ENCODE data around the gene GOLT1B.
A peak's percentile ranks its signal among the peaks of the same experiment; 100 is the strongest.
"Not testable (repeated sequence)": the region's sequence is repeated elsewhere in the genome, so short reads cannot be mapped to it uniquely, and the experiment has no call there.

GOLT1B gene

GRCh38 chr12:21501258-21502163 is at the start of gene GOLT1B, which contains the start of gene RECQL:
Gene GOLT1B (plus strand): TSS chr12:21501789. CDS start chr12:21501924, 135 bp downstream.
Gene RECQL (minus strand): TSS chr12:21501635. CDS start chr12:21499570, 2,065 bp downstream.
- DNase-seq (ENCODE audit: low read depth) = peak; percentile 86

DNA sequence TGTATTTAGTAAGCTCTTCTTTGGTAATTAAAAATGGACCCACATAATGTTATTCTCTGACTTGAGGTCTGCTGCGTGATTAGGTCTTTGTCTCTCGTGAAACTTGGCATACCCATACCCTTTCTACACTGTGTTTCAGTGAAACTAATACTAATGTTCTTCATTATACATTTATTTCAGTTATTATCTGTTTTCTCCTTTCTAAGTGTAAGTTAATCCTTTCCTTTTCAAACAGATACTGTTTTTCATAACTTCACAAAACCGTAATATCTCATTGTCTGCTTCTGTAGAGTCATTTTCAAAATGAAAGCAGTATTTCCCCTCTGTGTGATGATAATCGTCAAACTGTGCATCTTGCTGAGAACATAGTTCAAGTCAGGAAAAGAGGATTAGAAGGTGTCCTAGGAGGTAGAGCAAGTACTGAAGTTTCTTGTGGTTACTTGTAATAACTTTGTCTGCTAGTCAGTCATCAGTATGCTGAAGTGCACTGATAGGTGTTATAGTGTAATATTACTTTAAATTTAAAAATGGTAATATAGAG is 48.2 kb upstream of the GOLT1B start:
- no peak for DNase-seq (ENCODE audit: low read depth)

- no peak for DNase-seq (ENCODE audit: low read depth)
These were observed 45.3 kb upstream of the GOLT1B start for GRCh38 chr12:21456291-21456780.

- no peak for DNase-seq (ENCODE audit: low read depth)
These were observed 42.1 kb upstream of the GOLT1B start for GRCh38 chr12:21459474-21459873.

- not testable (repeated sequence) for DNase-seq (ENCODE audit: low read depth)
These were observed 34.3 kb upstream of the GOLT1B start for GRCh38 chr12:21467334-21467733.

- DNase-seq (ENCODE audit: low read depth) = no peak
These were observed 30.3 kb upstream of the GOLT1B start for GRCh38 chr12:21471294-21471693.

DNA sequence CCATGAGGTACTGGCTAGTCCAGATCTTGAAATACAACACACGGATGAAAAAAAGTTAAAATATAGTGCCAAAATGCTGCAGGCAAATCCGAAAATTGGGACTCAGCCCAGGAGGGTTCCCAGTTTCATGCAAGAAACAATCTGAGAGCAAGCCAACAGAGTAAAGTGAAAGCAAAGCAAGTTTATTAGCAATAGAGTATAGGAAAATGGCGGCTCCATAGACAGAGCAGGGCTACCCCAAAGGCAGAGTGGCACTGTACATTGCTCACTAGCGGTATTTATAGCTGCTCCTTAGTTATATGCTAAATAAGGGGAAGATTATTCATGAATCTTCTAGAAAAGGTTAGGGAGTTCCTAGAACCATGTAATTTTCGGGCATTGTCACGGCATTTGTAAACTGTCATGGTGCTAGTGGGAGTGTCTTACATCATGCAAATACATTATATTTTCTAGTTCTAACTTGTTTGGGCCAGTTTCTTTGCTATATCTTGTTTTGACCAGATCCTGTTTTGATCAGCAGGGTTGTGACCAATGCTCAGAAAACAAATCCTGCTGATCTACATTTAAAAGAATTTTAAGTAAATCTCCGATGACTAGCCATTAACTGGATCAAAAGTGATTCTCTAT is 29.3 kb upstream of the GOLT1B start:
- DNase-seq (ENCODE audit: low read depth) = no peak

DNA sequence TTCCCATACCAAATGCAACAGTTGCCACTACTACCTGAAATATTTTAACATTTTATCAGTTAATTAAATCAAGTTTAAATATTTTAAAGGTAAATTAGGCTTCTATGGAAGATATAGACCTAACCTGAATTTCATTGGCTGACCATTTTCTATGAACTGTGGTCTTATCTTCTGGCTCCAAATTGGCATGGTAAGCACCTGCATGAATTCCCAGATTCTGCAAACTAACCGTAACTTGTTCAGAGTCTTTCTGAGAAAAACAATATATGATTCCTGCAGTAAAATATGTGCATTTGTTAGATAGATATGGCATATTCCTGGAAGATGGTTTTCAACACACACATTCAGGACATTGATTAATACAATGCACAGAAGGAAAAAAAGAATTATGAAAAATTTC is 26.0 kb upstream of the GOLT1B start:
- DNase-seq (ENCODE audit: low read depth) = no peak

DNA sequence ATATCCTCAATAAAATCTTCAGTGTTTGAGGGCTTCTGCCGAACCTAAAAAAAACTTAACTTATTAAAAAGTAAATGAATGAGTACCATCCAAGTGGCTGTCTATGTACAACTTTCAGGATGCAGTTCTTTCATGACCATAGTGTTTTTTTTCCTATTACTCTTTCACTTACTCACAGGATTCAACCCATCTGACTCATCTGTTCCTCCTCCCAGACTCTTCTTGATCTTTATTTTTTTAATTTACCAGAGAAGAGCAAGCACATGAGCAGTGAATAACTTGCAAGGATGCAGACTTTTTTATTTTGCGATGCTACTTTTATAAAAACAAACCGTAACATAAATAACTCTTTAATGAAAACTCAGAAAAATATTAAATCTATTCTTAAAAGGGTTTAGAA is 24.6 kb upstream of the GOLT1B start:
- DNase-seq (ENCODE audit: low read depth) = no peak

DNA sequence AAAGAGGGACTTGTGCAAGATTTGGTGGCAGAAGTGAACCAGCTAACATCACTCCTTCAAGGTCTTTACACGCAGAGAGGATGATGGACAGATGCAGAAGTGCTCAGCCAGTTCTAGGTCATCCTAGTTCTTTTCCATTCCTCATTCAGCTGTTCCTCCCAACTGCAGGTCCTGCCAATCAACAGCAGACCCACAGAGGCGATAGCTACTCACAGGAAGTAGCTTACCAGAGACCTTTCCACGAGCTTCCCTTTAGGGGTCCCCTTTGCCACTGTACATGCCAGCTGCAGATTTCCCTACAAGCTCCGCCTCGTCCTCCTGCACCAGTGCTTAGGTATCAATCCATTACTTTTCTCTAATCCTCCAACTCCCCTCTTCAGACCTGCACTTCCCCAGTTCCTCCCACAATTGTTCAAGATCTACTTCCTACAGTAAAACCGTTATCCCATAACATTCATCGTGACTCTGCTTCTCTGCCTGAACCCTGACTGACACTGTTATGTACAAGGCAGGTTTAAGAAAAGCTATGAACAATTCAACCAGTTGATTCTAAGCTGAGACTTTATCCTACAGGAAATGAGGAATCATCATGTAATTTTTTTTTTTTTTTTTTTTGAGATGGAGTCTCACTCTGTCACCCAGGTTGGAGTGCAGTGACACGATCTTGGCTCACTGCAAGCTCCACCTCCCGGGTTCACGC is 22.7 kb upstream of the GOLT1B start:
- no peak for DNase-seq (ENCODE audit: low read depth)

GRCh38 chr12:21483531-21483930 is 18.1 kb upstream of the GOLT1B start:
- DNase-seq (ENCODE audit: low read depth) = no peak

DNA sequence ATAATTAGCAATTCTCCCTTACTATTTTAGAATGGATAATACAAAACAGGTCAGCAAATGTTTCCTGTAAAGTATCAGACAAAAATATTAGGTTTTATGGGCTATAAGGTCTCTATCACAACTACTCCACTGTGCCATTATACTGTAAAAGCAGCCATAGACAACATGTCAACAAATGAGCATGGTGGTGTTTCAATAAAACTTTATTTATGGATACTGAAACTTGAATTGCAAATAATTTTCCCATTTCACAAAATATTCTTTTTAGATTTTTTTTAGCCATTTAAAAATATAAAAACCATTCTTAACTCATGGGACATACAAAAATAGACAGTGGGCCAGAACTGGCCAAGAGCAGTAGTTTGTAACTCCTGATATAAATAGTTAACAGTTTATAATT is 15.6 kb upstream of the GOLT1B start:
- no peak for DNase-seq (ENCODE audit: low read depth)

DNA sequence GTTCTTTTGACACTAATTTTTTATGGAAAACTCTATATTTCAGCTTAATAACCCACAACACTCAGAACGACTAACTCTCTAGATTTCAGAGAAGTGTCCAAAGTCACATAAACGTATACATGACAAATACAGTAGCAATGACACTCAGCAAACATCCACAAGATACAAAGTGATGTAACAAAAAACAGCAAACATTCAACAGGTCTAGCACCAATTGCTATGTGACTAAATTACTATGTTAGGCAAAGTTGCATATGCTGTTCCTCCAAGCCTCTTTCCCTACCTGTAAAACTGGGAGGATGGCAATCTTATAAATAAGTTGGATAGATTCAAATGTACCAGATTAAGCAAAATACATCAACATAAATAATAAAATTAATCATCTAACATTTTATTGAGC is 1.8 kb upstream of the GOLT1B start:
- no peak for DNase-seq (ENCODE audit: low read depth)

GRCh38 chr12:21500786-21501257 is 767 bp upstream of the GOLT1B start:
- DNase-seq (ENCODE audit: low read depth) = no peak

DNA sequence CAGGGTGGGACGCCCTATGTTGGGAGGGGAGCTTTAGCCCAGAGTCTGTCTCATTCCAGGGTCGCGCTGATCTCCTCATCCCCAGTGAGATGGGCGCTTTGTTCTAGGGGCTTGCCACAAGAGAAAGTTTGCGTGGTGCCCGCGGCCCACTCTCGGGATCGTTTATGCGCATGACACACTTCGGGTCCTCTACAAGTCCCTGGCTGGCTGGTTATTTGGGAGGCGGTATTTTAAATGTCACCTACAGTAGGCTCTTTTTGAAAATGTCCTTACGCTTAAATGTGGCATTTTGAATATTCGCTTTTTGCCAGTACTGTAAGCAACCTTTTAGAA is 541 bp downstream of the GOLT1B start:
- DNase-seq (ENCODE audit: low read depth) = no peak

DNA sequence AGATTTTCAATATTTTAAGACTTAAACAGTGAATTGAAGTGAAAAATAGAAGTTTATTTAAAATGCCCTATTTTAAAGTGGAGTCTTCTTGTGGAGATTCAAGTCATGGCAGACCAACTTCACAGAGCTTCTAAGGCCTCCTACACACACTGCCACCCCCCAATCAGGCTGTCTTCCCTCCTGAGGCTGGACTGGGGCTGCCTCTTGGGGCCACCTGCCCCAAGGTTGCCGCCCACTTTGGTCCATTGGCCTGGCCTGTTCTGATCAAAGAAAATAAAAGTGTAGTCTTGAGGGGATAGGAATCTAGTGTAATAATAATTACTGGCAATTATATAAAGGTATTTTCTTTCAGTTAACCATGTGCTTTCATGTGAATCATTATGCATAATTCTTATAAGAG is 1.3 kb downstream of the GOLT1B start:
- DNase-seq (ENCODE audit: low read depth) = no peak

DNA sequence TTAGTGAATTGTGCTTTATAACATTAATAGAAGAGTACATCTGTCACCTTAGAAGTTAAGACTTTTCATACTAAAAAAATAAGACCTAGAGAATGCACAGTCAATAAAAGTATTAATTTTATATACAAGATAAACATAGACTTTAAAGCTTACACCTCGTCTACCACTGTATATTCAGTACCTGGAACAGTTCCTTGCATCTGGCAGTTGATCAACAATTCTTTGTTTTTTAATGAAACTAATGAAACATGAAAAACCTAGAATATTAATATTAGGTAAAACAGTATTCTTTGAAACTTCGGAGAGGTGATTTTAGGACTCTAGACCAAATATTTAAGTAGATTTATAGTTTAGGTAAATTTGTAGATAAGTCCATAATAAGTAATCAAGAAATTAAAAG is 4.3 kb downstream of the GOLT1B start:
- DNase-seq (ENCODE audit: low read depth) = no peak

GRCh38 chr12:21507849-21508248 is 6.3 kb downstream of the GOLT1B start:
- no peak for DNase-seq (ENCODE audit: low read depth)

DNA sequence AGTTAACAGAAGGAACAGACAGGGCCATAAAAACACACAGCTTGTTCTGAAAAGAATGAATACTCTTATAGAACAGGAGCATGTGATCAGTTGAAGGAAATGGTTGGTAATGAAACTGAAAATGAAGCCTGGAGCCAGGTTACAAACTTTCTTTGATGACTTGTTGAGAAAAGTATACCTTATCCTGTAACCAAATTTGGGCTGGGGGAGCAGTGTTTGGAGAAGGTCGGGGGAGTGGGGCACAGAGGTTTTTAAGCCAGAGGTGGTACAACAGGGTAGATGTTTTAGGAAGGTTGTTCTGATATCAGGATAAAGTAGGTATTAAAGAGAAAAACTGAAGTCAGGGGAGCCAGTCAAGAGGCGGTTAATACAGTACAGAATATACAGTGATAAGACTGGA is 8.2 kb downstream of the GOLT1B start:
- no peak for DNase-seq (ENCODE audit: low read depth)

GRCh38 chr12:21516281-21516680 is 14.7 kb downstream of the GOLT1B start:
- DNase-seq (ENCODE audit: low read depth) = no peak

DNA sequence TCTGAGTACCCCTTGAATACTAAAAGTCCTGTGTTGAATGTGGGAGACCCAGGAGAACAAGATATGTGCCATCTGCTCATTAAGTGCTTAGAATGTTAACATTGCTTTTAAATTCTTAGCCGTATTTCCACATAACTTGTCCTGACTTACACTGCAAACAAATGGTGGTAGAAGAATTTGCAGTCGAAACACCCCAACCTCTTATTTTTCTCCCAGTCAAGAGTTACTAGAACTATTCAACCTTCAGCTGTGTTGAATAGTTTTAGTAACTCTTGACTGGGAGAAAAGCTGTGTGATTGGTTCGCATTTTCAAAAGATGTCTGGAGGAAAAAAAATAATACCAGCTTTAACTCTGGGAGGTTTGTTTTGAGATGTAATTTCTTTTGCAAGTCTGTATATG is 16.9 kb downstream of the GOLT1B start:
- no peak for DNase-seq (ENCODE audit: low read depth)

- DNase-seq (ENCODE audit: low read depth) = no peak
These were observed 20.0 kb downstream of the GOLT1B start for GRCh38 chr12:21521541-21521940.

All from T-helper 22 cell (primary cell).